Cardiac muscle cell (in vitro differentiated cells and primary cell): Measurements from ENCODE around the gene PAM. TPM values are rescaled to one million over a fixed set of nuclear protein-coding genes. Genes with fewer than 3 reads are reported as not detected.

Experiments
- DNase-seq, 2 donors: peaks; one replicate each; pipeline versions ENCODE4 v3.0.0 to v3.0.0-alpha.2; 2010 to 2017; ENCODE audit warnings: low read depth in 1 of 2, low spot score in 1 of 2
- H3K27ac ChIP-seq: fragments of 200-600 bp; sonication (generic); 2 replicates; pipeline ENCODE4 v1.5.1; 2016
- H3K27me3 ChIP-seq: fragments of 200-600 bp; sonication (generic); 2 replicates; pipeline ENCODE4 v1.6.0; 2016; ENCODE audit warnings: control low read depth
- H3K36me3 ChIP-seq: fragments of 200-600 bp; sonication (generic); 2 replicates; pipeline ENCODE4 v1.5.1; 2016; ENCODE audit warnings: control low read depth
- H3K4me1 ChIP-seq: fragments of 200-600 bp; sonication (generic); 2 replicates; pipeline ENCODE4 v1.8.1; 2017; ENCODE audit warnings: low read depth, mild to moderate bottlenecking, mixed run types
- H3K4me3 ChIP-seq: fragments of 200-600 bp; sonication (generic); 2 replicates; pipeline ENCODE4 v1.5.1; 2016; ENCODE audit warnings: mild to moderate bottlenecking
- H3K9me3 ChIP-seq: fragments of 200-600 bp; sonication (generic); 2 replicates; pipeline ENCODE4 v1.5.1; 2017; ENCODE audit warnings: low read depth, mild to moderate bottlenecking, control low read depth
- polyA plus RNA-seq: library from polyadenylated mRNA; unstranded; fragments of >200 nt; fragmentation: Nextera tagmentation; extraction: Ambion mirVana; gene quantifications from 2 replicates; pipeline ENCODE4 v1.2.1, GENCODE V29; 2016
- total RNA-seq: library from RNA; depleted of rRNA; stranded (reverse); fragments of >200 nt; gene quantifications from 2 replicates; pipeline ENCODE4 v1.2.3, GENCODE V29; 2016
- TF ChIP-seq, protein P1 (sequence below): IDR thresholded peaks from 2 replicates; pipeline ENCODE4 v1.5.1; 2012; ENCODE audit warnings: low read depth, mild to moderate bottlenecking, low read length

Gene PAM
- total and polyA plus RNA-seq, 2 experiments from 2014 or later, result 375 to 392 TPM

DNA sequence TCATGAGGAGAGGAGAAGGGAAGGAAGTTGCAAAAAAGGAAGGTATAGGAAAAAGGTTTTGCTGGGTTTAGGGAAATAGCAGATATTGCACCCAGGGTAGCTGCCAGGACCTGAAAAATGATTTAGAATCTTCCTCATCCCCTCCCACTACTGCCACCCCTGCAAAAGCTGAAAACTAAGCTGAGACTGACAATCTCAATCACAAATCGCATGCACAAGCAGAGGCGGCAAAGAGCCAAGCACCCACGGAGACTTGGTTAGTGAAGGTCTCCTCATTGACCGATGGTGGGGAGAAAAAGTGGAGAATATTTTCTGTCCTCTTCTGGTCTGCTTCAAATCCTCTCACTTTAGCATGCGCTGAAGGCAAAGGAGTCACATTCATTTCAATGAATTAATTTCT is 39.1 kb upstream of the PAM start:
- Histone ChIP-seq H3K4me1 (no peaks in the 10 kb centered on the region), H3K27ac (no peak overlapping the region), H3K27me3 (no peaks in the 10 kb centered on the region), H3K4me3 (no peak overlapping the region), H3K9me3 (no peaks in the 10 kb centered on the region), H3K36me3 (no peaks in the 10 kb centered on the region)
- no peak for DNase-seq
- TF ChIP-seq, protein P1, sequence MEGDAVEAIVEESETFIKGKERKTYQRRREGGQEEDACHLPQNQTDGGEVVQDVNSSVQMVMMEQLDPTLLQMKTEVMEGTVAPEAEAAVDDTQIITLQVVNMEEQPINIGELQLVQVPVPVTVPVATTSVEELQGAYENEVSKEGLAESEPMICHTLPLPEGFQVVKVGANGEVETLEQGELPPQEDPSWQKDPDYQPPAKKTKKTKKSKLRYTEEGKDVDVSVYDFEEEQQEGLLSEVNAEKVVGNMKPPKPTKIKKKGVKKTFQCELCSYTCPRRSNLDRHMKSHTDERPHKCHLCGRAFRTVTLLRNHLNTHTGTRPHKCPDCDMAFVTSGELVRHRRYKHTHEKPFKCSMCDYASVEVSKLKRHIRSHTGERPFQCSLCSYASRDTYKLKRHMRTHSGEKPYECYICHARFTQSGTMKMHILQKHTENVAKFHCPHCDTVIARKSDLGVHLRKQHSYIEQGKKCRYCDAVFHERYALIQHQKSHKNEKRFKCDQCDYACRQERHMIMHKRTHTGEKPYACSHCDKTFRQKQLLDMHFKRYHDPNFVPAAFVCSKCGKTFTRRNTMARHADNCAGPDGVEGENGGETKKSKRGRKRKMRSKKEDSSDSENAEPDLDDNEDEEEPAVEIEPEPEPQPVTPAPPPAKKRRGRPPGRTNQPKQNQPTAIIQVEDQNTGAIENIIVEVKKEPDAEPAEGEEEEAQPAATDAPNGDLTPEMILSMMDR, result no peak

DNA sequence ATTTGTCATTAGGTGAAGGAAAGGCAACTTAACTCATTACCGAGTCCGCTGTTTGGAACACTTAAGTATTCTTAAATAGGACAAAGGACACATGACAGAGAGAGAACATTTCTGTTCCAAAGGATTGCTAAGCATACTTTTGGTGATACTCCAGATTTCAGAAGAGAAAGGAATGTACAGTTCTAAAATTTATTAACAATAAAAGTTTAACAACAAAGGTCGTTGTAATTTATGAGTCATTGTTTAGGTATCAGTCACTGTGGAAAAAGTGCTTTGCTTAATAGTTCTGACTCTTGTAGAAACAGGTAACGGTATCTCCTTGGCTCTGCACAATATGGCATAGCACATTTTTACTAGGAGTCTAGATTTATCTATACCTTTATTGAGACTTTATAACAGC is 36.3 kb upstream of the PAM start:
- Histone ChIP-seq H3K4me3 (no peak overlapping the region), H3K36me3 (no peaks in the 10 kb centered on the region), H3K27me3 (no peaks in the 10 kb centered on the region), H3K27ac (no peak overlapping the region), H3K9me3 (no peaks in the 10 kb centered on the region), H3K4me1 (no peaks in the 10 kb centered on the region)
- TF ChIP-seq, protein P1, result no peak
- no peak for DNase-seq

- Histone ChIP-seq H3K27me3 (no peaks in the 10 kb centered on the region), H3K9me3 (no peaks in the 10 kb centered on the region), H3K4me3 (no peak overlapping the region), H3K36me3 (no peaks in the 10 kb centered on the region), H3K4me1 (no peaks in the 10 kb centered on the region), H3K27ac (no peak overlapping the region)
- no peak for DNase-seq
- TF ChIP-seq, protein P1, result no peak
Observed at GRCh38 chr5:102719886-102720285, 35.2 kb upstream of the PAM start.

- no peak overlapping the region for H3K4me3 ChIP-seq
- H3K27me3 ChIP-seq, result no peaks in the 10 kb centered on the region
- H3K4me1 ChIP-seq, result no peaks in the 10 kb centered on the region
- no peaks in the 10 kb centered on the region for H3K9me3 ChIP-seq
- H3K27ac ChIP-seq, result no peak overlapping the region
- H3K36me3 ChIP-seq, result no peaks in the 10 kb centered on the region
- no peak for DNase-seq
- TF ChIP-seq, protein P1, result no peak
Observed at GRCh38 chr5:102720969-102721368, 34.1 kb upstream of the PAM start.

- no peak for DNase-seq
- Histone ChIP-seq H3K36me3 (no peaks in the 10 kb centered on the region), H3K27ac (no peak overlapping the region), H3K4me3 (no peak overlapping the region), H3K27me3 (no peaks in the 10 kb centered on the region), H3K4me1 (no peaks in the 10 kb centered on the region), H3K9me3 (no peaks in the 10 kb centered on the region)
- TF ChIP-seq, protein P1, result no peak
Observed at GRCh38 chr5:102722931-102723330, 32.2 kb upstream of the PAM start.

DNA sequence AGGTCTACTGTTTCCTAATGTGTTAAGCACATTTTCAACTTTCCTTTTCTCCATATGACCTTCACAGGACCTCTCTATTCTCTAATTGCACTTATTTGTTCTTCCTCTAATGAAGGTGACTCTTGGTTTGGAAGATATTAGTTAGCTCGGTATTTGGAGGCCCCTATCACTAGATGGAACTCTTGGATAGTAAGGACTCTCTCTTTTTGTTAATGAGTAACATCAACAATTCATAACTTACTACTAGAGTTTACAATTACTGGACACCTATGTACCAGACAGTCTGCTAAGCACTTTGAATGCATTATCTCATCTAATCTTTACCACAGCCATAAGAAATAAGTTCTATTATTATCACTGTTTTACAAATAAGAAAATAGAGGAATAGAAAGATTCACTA is 23.4 kb upstream of the PAM start:
- Histone ChIP-seq H3K27ac (no peak overlapping the region), H3K9me3 (no peaks in the 10 kb centered on the region), H3K4me1 (no peaks in the 10 kb centered on the region), H3K36me3 (no peaks in the 10 kb centered on the region), H3K27me3 (no peaks in the 10 kb centered on the region), H3K4me3 (no peak overlapping the region)
- no peak for DNase-seq
- TF ChIP-seq, protein P1, result no peak
